LoVo (cell line): Measurements from ENCODE around the gene FGA.
"Not testable (repeated sequence)": the region's sequence is repeated elsewhere in the genome, so short reads cannot be mapped to it uniquely, and the experiment has no call there.

Experiments
- DNase-seq: peaks from one replicate; pipeline ENCODE4 v3.0.0-alpha.2; 2016; ENCODE audit warnings: low spot score

FGA gene

GRCh38 chr4:154606728-154607723, 16.5 kb upstream of the FGA start:
- DNase-seq, result no peak

- DNase-seq, result no peak
Measured at GRCh38 chr4:154604696-154605200, 14.2 kb upstream of the FGA start.

GRCh38 chr4:154603033-154603943, 12.7 kb upstream of the FGA start:
- DNase-seq, result no peak

GRCh38 chr4:154602404-154603020, 12.0 kb upstream of the FGA start:
- DNase-seq, result no peak

GRCh38 chr4:154597798-154598774, 7.5 kb upstream of the FGA start:
- DNase-seq, result no peak

- DNase-seq, result not testable (repeated sequence)
Measured at GRCh38 chr4:154597281-154597680, 6.7 kb upstream of the FGA start.

GRCh38 chr4:154595807-154596206, 5.3 kb upstream of the FGA start:
- DNase-seq, result no peak

- DNase-seq, result not testable (repeated sequence)
Measured at GRCh38 chr4:154594343-154594742, 3.8 kb upstream of the FGA start.

GRCh38 chr4:154593868-154594267, 3.3 kb upstream of the FGA start:
- no peak for DNase-seq

GRCh38 chr4:154591890-154592289, 1.3 kb upstream of the FGA start:
- DNase-seq, result no peak

GRCh38 chr4:154589296-154590197, 995 bp downstream of the FGA start:
- no peak for DNase-seq

GRCh38 chr4:154588198-154588597, 2.3 kb downstream of the FGA start:
- no peak for DNase-seq

GRCh38 chr4:154586296-154587033, 4.1 kb downstream of the FGA start:
- DNase-seq, result no peak

- DNase-seq, result no peak
Measured at GRCh38 chr4:154585369-154586018, 5.0 kb downstream of the FGA start.

- no peak for DNase-seq
Measured at GRCh38 chr4:154584259-154584658, 6.3 kb downstream of the FGA start.

GRCh38 chr4:154583677-154584076, 6.9 kb downstream of the FGA start:
- no peak for DNase-seq

- no peak for DNase-seq
Measured at GRCh38 chr4:154583230-154583629, 7.3 kb downstream of the FGA start.

- DNase-seq, result no peak
Measured at GRCh38 chr4:154582723-154583122, 7.8 kb downstream of the FGA start.
